Prostate gland (tissue), 2 donors: ENCODE data around the gene ANXA6. TPM values are rescaled to one million over a fixed set of nuclear protein-coding genes. Genes with fewer than 3 reads are reported as not detected.

Experiments
- DNase-seq: peaks from one replicate; pipeline ENCODE4 v3.0.0-alpha.2; 2019; ENCODE audit warnings: low spot score
- H3K27ac ChIP-seq, 2 donors: fragments of 200-600 bp; sonication (generic); 2 replicates each; pipeline ENCODE4 v1.5.1; 2017 to 2019
- H3K27me3 ChIP-seq: fragments of 200-600 bp; sonication (generic); replicated peaks from 2 replicates; pipeline ENCODE4 v1.5.1; 2019; ENCODE audit not compliant: insufficient read depth
- H3K36me3 ChIP-seq, 2 donors: fragments of 200-600 bp; sonication (generic); 1 replicate in 1 of 2; 2 replicates in 1 of 2; pipeline versions ENCODE4 v1.5.1 to v1.8.1; 2017 to 2019
- H3K4me1 ChIP-seq: fragments of 200-600 bp; sonication (generic); replicated peaks from 2 replicates; pipeline ENCODE4 v1.5.1; 2019
- H3K4me3 ChIP-seq, 2 donors: fragments of 200-600 bp; sonication (generic); 2 replicates each; pipeline ENCODE4 v1.5.1; 2017 to 2019
- H3K9me3 ChIP-seq: fragments of 200-600 bp; sonication (generic); 2 replicates; pipeline ENCODE4 v1.5.1; 2017
- CTCF ChIP-seq, 4 experiments: fragments of 200-600 bp in 2 of 4; fragments of 450-650 bp in 2 of 4; sonication (generic) in 2 of 4; IDR thresholded peaks; 1 replicate in 3 of 4; 2 replicates in 1 of 4; pipeline ENCODE4 v1.5.1; 2016 to 2019; ENCODE audit warnings: antibody characterized with exemption in 4 of 4, mild to moderate bottlenecking in 2 of 4, moderate library complexity in 2 of 4
- POLR2A ChIP-seq: fragments of 450-650 bp; IDR thresholded peaks from one replicate; pipeline ENCODE4 v1.6.1; 2016; ENCODE audit warnings: antibody characterized with exemption, mild to moderate bottlenecking
- POLR2AphosphoS5 ChIP-seq: sonication (generic); formaldehyde crosslinking; IDR thresholded peaks from one replicate; pipeline ENCODE4 v1.6.1; 2017; ENCODE audit warnings: antibody characterized with exemption
- WGBS: methylation state at CpG from one replicate; pipeline ENCODE4 v1.1.5; 2018; 5-methylcytosine and 5-hydroxymethylcytosine counted together
- intact Hi-C: fragments of 100-400 bp; cut with DNase I; formaldehyde crosslinking; loops from one replicate; pipeline ENCODE4 v1.14.2; 2022
- total RNA-seq, 2 donors: library from RNA; depleted of rRNA; stranded (reverse); fragments of >200 nt; gene quantifications; one replicate each; pipeline ENCODE4 v1.1.0, GENCODE V29; 2016

The ANXA6 gene
- total RNA-seq, 2 donors from 2014 or later, result 85.7 to 184 TPM

DNA sequence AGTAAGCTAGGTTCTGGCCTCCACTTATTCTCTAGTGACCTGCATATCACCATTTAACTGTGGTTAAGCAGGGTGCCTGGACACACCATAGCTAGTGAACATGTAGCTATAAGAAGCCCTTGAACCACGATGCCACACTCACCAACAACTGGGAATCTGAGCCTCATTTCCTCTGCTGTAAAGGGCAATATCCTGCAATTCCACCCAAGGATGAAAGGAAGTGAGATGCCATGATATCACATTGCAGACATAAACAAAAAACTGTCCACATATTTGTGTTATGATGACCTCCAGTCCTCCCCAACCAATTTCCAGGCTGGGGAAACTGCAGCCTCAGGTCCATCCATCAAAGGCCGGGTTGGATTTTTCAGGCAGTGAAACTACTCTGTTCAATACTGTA is 87.1 kb downstream of the ANXA6 start:
- H3K36me3 ChIP-seq, result no peaks in the 10 kb centered on the region
- H3K9me3 ChIP-seq, result no peaks in the 10 kb centered on the region
- H3K27me3 ChIP-seq, result no peaks in the 10 kb centered on the region
- no peaks in the 10 kb centered on the region for H3K4me1 ChIP-seq
- H3K27ac ChIP-seq, result no peak overlapping the region
- no peak for TF ChIP-seq POLR2A
- no peak for TF ChIP-seq POLR2AphosphoS5
- no peak for TF ChIP-seq CTCF (IDR thresholded peaks at IDR 0.05)
- H3K4me3 ChIP-seq, result no peak overlapping the region
- WGBS, result 79% methylated on average over 2 of the region's 2 CpGs
- DNase-seq, result no peak
- intact Hi-C loops, result no loop called here

GRCh38 chr5:151068433-151069197 is 89.0 kb downstream of the ANXA6 start:
- no peak for DNase-seq
- Histone ChIP-seq H3K27me3 (no peaks in the 10 kb centered on the region), H3K4me1 (no peaks in the 10 kb centered on the region), H3K9me3 (no peaks in the 10 kb centered on the region), H3K4me3 (no peak overlapping the region), H3K36me3 (no peaks in the 10 kb centered on the region), H3K27ac (peak overlapping the region; percentile 28 to 36)
- WGBS, result 49% methylated on average over 12 of the region's 12 CpGs
- intact Hi-C loops, result loop anchor here (10.0 kb wide), 1 partner anchor 166 kb away; no protein-coding TSS in a partner anchor
- no peak for TF ChIP-seq CTCF (IDR thresholded peaks at IDR 0.05)
- TF ChIP-seq POLR2A, result no peak
- no peak for TF ChIP-seq POLR2AphosphoS5

DNA sequence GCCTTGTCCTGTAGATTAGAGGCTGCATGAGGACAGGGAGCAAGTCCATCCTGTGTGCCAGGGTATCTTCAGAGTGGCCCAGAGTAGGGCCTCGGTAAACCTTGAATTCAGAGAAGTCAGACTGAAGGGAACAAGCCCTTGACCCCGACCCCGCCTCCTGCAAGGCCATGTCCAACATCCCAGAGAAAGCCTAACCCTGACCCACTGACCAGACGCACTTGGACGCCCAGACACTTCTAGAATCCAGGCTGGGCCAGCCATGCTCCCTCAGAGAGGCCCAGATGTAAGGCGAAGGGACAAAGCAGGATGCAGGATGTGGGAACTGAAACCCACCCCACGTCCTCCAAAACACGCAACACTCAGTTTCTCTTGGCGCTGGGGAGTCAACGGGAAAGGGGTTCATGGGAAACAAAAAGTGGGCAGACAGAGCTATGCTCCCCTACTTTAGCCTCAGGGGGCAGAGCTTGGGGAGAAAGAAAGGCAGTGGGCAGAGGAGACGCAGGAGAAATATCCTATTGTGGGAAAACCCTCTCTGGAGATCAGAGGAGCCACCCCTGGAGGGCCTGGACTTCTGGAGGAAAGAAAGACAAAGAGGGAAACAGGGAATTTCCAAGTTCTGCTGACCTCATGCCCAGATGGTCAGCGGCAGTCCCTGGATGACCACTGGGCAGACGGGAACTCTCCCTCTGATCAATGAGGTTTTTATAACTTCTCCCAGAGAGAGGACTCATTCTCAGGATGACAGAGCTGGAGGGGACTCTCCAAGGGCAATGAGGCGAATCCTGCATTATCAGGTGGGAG is 89.7 kb downstream of the ANXA6 start:
- Histone ChIP-seq H3K4me3 (no peak overlapping the region), H3K27me3 (no peaks in the 10 kb centered on the region), H3K9me3 (no peaks in the 10 kb centered on the region), H3K36me3 (no peaks in the 10 kb centered on the region), H3K4me1 (no peaks in the 10 kb centered on the region), H3K27ac (no peak overlapping the region)
- WGBS, result 91% methylated on average over 14 of the region's 14 CpGs
- intact Hi-C loops, result loop anchor here (10.0 kb wide), 1 partner anchor 167 kb away; no protein-coding TSS in a partner anchor
- no peak for DNase-seq
- TF ChIP-seq POLR2AphosphoS5 (no peak), POLR2A (no peak), CTCF (IDR thresholded peaks at IDR 0.05) (no peak)

DNA sequence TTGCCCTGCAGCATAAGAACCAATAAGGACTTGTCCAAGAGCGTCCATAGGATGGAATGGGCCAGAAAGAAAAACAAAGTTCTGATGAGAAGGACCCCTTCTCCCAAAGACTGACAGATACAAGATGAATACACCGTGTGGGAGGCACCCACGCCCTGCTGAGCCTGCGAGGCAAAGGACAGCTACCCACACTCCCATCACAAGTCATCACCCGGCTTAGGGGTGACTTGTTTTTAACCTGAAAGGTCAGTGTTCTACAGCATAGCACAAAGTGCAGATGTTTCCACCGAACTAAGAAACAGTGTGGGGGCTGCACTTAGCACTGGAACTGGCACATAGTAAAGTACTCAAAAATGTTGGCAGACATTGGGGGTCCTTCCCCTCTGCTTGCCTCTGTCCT is 90.7 kb downstream of the ANXA6 start:
- WGBS, result 79% methylated on average over 6 of the region's 6 CpGs
- H3K27me3 ChIP-seq, result no peaks in the 10 kb centered on the region
- no peak for TF ChIP-seq POLR2AphosphoS5
- no peak for TF ChIP-seq CTCF (IDR thresholded peaks at IDR 0.05)
- TF ChIP-seq POLR2A, result no peak
- no peaks in the 10 kb centered on the region for H3K36me3 ChIP-seq
- no peak overlapping the region for H3K4me3 ChIP-seq
- H3K27ac ChIP-seq, result no peak overlapping the region
- H3K4me1 ChIP-seq, result no peaks in the 10 kb centered on the region
- DNase-seq, result no peak
- intact Hi-C loops, result loop anchor here (10.0 kb wide), 1 partner anchor 168 kb away; no protein-coding TSS in a partner anchor
- H3K9me3 ChIP-seq, result no peaks in the 10 kb centered on the region
